Measurements from ENCODE around the gene CNOT1.

DNA sequence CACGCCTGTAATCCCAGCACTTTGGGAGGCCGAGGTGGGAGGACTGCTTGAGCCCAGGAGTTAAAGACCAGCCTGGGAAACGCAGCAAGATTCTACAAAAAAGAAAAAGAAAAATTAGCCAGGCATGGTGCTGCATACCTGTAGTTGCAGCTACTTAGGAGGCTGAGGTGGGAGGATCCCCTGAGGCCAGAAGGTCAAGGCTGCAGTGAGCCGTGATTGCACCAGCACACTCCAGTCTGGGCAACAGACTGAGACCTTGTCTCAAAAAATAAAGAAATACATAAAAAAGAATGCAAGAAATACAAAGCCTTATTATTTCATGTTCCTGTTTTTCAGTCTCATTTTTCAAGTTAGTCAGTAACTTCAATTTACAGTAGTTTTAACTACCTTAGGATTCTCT is 5.9 kb upstream of the CNOT1 start:
- TF ChIP-seq, protein P1, sequence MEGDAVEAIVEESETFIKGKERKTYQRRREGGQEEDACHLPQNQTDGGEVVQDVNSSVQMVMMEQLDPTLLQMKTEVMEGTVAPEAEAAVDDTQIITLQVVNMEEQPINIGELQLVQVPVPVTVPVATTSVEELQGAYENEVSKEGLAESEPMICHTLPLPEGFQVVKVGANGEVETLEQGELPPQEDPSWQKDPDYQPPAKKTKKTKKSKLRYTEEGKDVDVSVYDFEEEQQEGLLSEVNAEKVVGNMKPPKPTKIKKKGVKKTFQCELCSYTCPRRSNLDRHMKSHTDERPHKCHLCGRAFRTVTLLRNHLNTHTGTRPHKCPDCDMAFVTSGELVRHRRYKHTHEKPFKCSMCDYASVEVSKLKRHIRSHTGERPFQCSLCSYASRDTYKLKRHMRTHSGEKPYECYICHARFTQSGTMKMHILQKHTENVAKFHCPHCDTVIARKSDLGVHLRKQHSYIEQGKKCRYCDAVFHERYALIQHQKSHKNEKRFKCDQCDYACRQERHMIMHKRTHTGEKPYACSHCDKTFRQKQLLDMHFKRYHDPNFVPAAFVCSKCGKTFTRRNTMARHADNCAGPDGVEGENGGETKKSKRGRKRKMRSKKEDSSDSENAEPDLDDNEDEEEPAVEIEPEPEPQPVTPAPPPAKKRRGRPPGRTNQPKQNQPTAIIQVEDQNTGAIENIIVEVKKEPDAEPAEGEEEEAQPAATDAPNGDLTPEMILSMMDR (IDR thresholded peaks at IDR 0.05) = no peak
- TF ChIP-seq POLR2A (IDR thresholded peaks at IDR 0.05) = no peak

Data from testis (tissue), 2 donors.